Ovary (tissue), 3 donors: ENCODE measurements around the gene STXBP2.

Experiments
- CTCF ChIP-seq, 3 donors: fragments of 450-650 bp in 2 of 3; fragments of 200-600 bp in 1 of 3; IDR thresholded peaks; one replicate each; pipeline versions ENCODE4 v1.5.1 to v1.8.0; 2016 to 2022; ENCODE audit warnings: antibody characterized with exemption in 3 of 3, mild to moderate bottlenecking in 1 of 3
- EP300 ChIP-seq: sonication (generic); formaldehyde crosslinking; IDR thresholded peaks from one replicate; pipeline ENCODE4 v1.6.1; 2017; ENCODE audit warnings: antibody characterized with exemption
- POLR2A ChIP-seq: fragments of 450-650 bp; IDR thresholded peaks from one replicate; pipeline ENCODE4 v1.6.1; 2017; ENCODE audit warnings: antibody characterized with exemption, mild to moderate bottlenecking, moderate library complexity
- donor health status: DM: no; HTN: no; CAD: no.

GRCh38 chr19:7658219-7658686, 21.3 kb downstream of the STXBP2 start:
- TF ChIP-seq CTCF (IDR thresholded peaks at IDR 0.05) (no peak), EP300 (no peak), POLR2A (no peak)
